ENCODE measurements around the gene EID2B. TPM values are rescaled to one million over a fixed set of nuclear protein-coding genes. Genes with fewer than 3 reads are reported as not detected.

Gene EID2B
- total and polyA plus RNA-seq, 2 donors from 2014 or later = 3.3 to 4.6 TPM

DNA sequence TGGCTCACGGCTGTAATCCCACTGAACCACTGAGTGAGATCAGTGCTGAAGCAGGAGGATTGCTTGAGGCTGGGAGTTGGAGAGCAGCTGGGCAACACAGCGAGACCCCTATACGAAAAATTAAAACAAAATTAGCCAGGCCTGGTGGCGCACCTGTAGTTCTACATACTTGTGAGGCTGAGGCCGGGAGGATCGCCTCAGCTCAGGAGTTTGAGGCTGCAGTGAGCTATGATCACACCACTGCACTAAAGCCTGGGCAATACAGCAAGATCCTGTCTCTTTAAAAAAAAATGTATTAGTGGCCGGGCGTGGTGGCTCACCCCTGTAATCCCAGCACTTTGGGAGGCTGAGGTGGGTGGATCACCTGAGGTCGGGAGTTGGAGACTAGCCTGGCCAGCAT lies 24.0 kb downstream of the EID2B start:
- Histone ChIP-seq H3K4me3 (ENCODE audit: low read length in 3 of 3) (no peak overlapping the region), H3K9me3 (ENCODE audit: control insufficient read depth in 2 of 3, insufficient read depth in 1 of 3, low read length in 3 of 3) (no peaks in the 10 kb centered on the region), H3K27ac (ENCODE audit: low read depth in 2 of 2, low read length in 2 of 2) (no peak overlapping the region), H3K9ac (ENCODE audit: low read length in 3 of 3) (no peak overlapping the region), H3K36me3 (ENCODE audit: control insufficient read depth in 2 of 3, insufficient read depth in 3 of 3, low read length in 3 of 3) (no peaks in the 10 kb centered on the region), H3K27me3 (ENCODE audit: control insufficient read depth, insufficient read depth, low read length) (no peaks in the 10 kb centered on the region), H3K4me1 (ENCODE audit: control insufficient read depth in 2 of 3, insufficient read depth in 2 of 3, low read depth in 1 of 3, low read length in 3 of 3) (peaks cover 0 to 2% (median 0%) of the 10 kb centered on the region in 3 donors)
- TF ChIP-seq, protein P1, sequence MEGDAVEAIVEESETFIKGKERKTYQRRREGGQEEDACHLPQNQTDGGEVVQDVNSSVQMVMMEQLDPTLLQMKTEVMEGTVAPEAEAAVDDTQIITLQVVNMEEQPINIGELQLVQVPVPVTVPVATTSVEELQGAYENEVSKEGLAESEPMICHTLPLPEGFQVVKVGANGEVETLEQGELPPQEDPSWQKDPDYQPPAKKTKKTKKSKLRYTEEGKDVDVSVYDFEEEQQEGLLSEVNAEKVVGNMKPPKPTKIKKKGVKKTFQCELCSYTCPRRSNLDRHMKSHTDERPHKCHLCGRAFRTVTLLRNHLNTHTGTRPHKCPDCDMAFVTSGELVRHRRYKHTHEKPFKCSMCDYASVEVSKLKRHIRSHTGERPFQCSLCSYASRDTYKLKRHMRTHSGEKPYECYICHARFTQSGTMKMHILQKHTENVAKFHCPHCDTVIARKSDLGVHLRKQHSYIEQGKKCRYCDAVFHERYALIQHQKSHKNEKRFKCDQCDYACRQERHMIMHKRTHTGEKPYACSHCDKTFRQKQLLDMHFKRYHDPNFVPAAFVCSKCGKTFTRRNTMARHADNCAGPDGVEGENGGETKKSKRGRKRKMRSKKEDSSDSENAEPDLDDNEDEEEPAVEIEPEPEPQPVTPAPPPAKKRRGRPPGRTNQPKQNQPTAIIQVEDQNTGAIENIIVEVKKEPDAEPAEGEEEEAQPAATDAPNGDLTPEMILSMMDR (IDR thresholded peaks at IDR 0.05; ENCODE audit: borderline replicate concordance, extremely low read depth, insufficient read depth) = no peak
- FAIRE-seq (no peak), DNase-seq (no peak)
- intact Hi-C loops (cut with DNase I) = no loop called here

DNA sequence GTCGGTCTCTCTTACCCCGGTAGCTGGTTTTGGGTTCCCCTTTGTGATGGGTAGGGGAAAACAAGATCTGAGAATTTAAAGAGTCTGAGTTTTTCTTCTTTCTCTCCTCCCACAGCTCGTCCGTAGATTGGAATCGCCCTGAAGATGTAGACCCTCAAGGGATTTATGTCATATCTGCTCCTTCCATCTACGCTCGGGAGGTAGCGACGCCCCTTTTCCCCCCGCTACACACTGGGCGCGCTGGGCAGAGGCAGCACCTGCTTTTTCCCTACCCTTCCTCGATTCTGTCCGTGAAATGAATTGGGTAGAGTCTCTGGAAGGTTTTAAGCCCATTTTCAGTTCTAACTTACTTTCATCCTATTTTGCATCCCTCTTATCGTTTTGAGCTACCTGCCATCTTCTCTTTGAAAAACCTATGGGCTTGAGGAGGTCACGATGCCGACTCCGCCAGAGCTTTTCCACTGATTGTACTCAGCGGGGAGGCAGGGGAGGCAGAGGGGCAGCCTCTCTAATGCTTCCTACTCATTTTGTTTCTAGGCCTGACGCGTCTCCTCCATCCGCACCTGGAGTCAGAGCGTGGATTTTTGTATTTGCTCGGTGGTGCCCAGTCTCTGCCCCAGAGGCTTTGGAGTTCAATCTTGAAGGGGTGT lies 24.8 kb downstream of the EID2B start:
- Histone ChIP-seq H3K9me3 (ENCODE audit: control insufficient read depth in 2 of 3, insufficient read depth in 1 of 3, low read length in 3 of 3) (no peaks in the 10 kb centered on the region), H3K27ac (ENCODE audit: low read depth in 2 of 2, low read length in 2 of 2) (no peak overlapping the region), H3K36me3 (ENCODE audit: control insufficient read depth in 2 of 3, insufficient read depth in 3 of 3, low read length in 3 of 3) (no peaks in the 10 kb centered on the region), H3K9ac (ENCODE audit: low read length in 3 of 3) (no peak overlapping the region), H3K27me3 (ENCODE audit: control insufficient read depth, insufficient read depth, low read length) (no peaks in the 10 kb centered on the region), H3K4me3 (ENCODE audit: low read length in 3 of 3) (peak overlapping the region in 1 of 3 donors; percentile 41), H3K4me1 (ENCODE audit: control insufficient read depth in 2 of 3, insufficient read depth in 2 of 3, low read depth in 1 of 3, low read length in 3 of 3) (peaks cover 0 to 2% (median 0%) of the 10 kb centered on the region in 3 donors)
- DNase-seq = no peak
- intact Hi-C loops (cut with DNase I) = no loop called here
- TF ChIP-seq, protein P1 (IDR thresholded peaks at IDR 0.05; ENCODE audit: borderline replicate concordance, extremely low read depth, insufficient read depth) = no peak
- FAIRE-seq = no peak

DNA sequence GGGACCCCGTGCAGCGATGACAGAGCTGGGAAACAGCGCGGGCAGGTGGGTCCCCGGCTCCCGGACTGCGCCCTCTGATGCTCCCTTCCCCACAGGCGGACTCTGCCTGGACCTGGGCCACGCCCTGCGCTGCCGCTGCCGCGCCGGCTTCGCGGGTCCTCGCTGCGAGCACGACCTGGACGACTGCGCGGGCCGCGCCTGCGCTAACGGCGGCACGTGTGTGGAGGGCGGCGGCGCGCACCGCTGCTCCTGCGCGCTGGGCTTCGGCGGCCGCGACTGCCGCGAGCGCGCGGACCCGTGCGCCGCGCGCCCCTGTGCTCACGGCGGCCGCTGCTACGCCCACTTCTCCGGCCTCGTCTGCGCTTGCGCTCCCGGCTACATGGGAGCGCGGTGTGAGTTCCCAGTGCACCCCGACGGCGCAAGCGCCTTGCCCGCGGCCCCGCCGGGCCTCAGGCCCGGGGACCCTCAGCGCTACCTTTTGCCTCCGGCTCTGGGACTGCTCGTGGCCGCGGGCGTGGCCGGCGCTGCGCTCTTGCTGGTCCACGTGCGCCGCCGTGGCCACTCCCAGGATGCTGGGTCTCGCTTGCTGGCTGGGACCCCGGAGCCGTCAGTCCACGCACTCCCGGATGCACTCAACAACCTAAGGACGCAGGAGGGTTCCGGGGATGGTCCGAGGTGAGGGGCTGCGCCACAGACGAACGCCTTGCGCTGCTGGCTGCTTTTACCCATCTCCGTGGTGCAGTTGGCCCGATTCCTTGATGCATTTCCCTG lies 25.5 kb downstream of the EID2B start:
- Histone ChIP-seq H3K27ac (ENCODE audit: low read depth in 2 of 2, low read length in 2 of 2) (no peak overlapping the region), H3K9ac (ENCODE audit: low read length in 3 of 3) (no peak overlapping the region), H3K4me3 (ENCODE audit: low read length in 3 of 3) (peak overlapping the region in 1 of 3 donors; percentile 41), H3K27me3 (ENCODE audit: control insufficient read depth, insufficient read depth, low read length) (no peaks in the 10 kb centered on the region), H3K9me3 (ENCODE audit: control insufficient read depth in 2 of 3, insufficient read depth in 1 of 3, low read length in 3 of 3) (no peaks in the 10 kb centered on the region), H3K4me1 (ENCODE audit: control insufficient read depth in 2 of 3, insufficient read depth in 2 of 3, low read depth in 1 of 3, low read length in 3 of 3) (peaks cover 0 to 4% (median 0%) of the 10 kb centered on the region in 3 donors), H3K36me3 (ENCODE audit: control insufficient read depth in 2 of 3, insufficient read depth in 3 of 3, low read length in 3 of 3) (no peaks in the 10 kb centered on the region)
- TF ChIP-seq, protein P1 (IDR thresholded peaks at IDR 0.05; ENCODE audit: borderline replicate concordance, extremely low read depth, insufficient read depth) = no peak
- intact Hi-C loops (cut with DNase I) = no loop called here
- peak in 4 of 5 donors; percentile 78 to 88 (median 84) for DNase-seq
- FAIRE-seq = no peak

Data from kidney (tissue), 14 donors.